GM21529 (cell line): ENCODE data around the gene GNPDA2.

Experiments
- ATAC-seq: cut with Tn5 transposase; IDR thresholded peaks from one replicate; pipeline ENCODE4 v1.9.1; 2021; ENCODE audit not compliant: unreplicated experiment

The GNPDA2 gene

GRCh38 chr4:44684648-44685047 is 41.7 kb downstream of the GNPDA2 start:
- ATAC-seq, result no peak

- ATAC-seq, result no peak
Measured at GRCh38 chr4:44679060-44679459, 47.3 kb downstream of the GNPDA2 start.

- peak; percentile 94 for ATAC-seq
Measured at GRCh38 chr4:44678094-44679041, 48.0 kb downstream of the GNPDA2 start, which contains the start of gene GUF1. TSS of gene GUF1 (plus strand) at chr4:44678420. CDS start at chr4:44678623, 203 bp downstream.

- ATAC-seq, result no peak
Measured at GRCh38 chr4:44675366-44675765, 51.0 kb downstream of the GNPDA2 start.

GRCh38 chr4:44674471-44674870 is 51.9 kb downstream of the GNPDA2 start:
- ATAC-seq, result no peak

GRCh38 chr4:44671636-44672035 is 54.7 kb downstream of the GNPDA2 start:
- ATAC-seq, result no peak

- no peak for ATAC-seq
Measured at GRCh38 chr4:44670506-44671199, 55.7 kb downstream of the GNPDA2 start.

GRCh38 chr4:44668526-44668925 is 57.8 kb downstream of the GNPDA2 start:
- no peak for ATAC-seq

GRCh38 chr4:44663539-44664263 is 62.7 kb downstream of the GNPDA2 start:
- ATAC-seq, result no peak

- ATAC-seq, result no peak
Measured at GRCh38 chr4:44662623-44663005, 63.7 kb downstream of the GNPDA2 start.

GRCh38 chr4:44661940-44662622 is 64.3 kb downstream of the GNPDA2 start:
- ATAC-seq, result no peak

- ATAC-seq, result no peak
Measured at GRCh38 chr4:44660396-44660795, 66.0 kb downstream of the GNPDA2 start.

- ATAC-seq, result no peak
Measured at GRCh38 chr4:44652002-44652401, 74.4 kb downstream of the GNPDA2 start.
